ACC112 (cell line): ENCODE results near the gene C3.
"Not testable (repeated sequence)": the region's sequence is repeated elsewhere in the genome, so short reads cannot be mapped to it uniquely, and the experiment has no call there.

ENCODE experiments used
- H2AFZ ChIP-seq: fragments of 200-600 bp; sonication (generic); one replicate; pipeline ENCODE4 v1.6.0; 2017; ENCODE audit warnings: antibody characterized with exemption, low read length; ENCODE audit not compliant: unreplicated experiment
- H3K27ac ChIP-seq: fragments of 200-600 bp; sonication (generic); 2 replicates; pipeline ENCODE4 v1.5.1; 2014; ENCODE audit warnings: low read depth, mild to moderate bottlenecking, antibody characterized with exemption, low read length, moderate library complexity
- H3K27me3 ChIP-seq: fragments of 200-600 bp; sonication (generic); 2 replicates; pipeline ENCODE4 v1.6.1; 2014; ENCODE audit warnings: mild to moderate bottlenecking, antibody characterized with exemption, low read length, moderate library complexity, mixed read lengths; ENCODE audit not compliant: insufficient read depth
- H3K36me3 ChIP-seq: fragments of 200-600 bp; sonication (generic); 2 replicates; pipeline ENCODE4 v1.6.1; 2016; ENCODE audit warnings: mild to moderate bottlenecking, antibody characterized with exemption, low read length, moderate library complexity, mixed read lengths; ENCODE audit not compliant: insufficient read depth
- H3K4me1 ChIP-seq: fragments of 200-600 bp; sonication (generic); one replicate; pipeline ENCODE4 v1.6.1; 2016; ENCODE audit warnings: low read length, mixed read lengths; ENCODE audit not compliant: insufficient read depth, unreplicated experiment, control insufficient read depth
- H3K4me3 ChIP-seq: fragments of 200-600 bp; sonication (generic); 2 replicates; pipeline ENCODE4 v1.5.1; 2014; ENCODE audit warnings: mild to moderate bottlenecking, low read depth, low read length
- H3K79me2 ChIP-seq: fragments of 200-600 bp; sonication (generic); one replicate; pipeline ENCODE4 v1.6.0; 2016; ENCODE audit warnings: low read length; ENCODE audit not compliant: control insufficient read depth, unreplicated experiment, insufficient read depth

C3 gene

GRCh38 chr19:6760606-6761005, 40.2 kb upstream of the C3 start:
- no peaks in the 10 kb centered on the region for H3K79me2 ChIP-seq
- H3K4me3 ChIP-seq, result no peak overlapping the region
- no peak overlapping the region for H3K27ac ChIP-seq
- H3K36me3 ChIP-seq, result no peaks in the 10 kb centered on the region
- H3K27me3 ChIP-seq, result no peaks in the 10 kb centered on the region
- H2AFZ ChIP-seq, result no peak overlapping the region
- no peaks in the 10 kb centered on the region for H3K4me1 ChIP-seq

DNA sequence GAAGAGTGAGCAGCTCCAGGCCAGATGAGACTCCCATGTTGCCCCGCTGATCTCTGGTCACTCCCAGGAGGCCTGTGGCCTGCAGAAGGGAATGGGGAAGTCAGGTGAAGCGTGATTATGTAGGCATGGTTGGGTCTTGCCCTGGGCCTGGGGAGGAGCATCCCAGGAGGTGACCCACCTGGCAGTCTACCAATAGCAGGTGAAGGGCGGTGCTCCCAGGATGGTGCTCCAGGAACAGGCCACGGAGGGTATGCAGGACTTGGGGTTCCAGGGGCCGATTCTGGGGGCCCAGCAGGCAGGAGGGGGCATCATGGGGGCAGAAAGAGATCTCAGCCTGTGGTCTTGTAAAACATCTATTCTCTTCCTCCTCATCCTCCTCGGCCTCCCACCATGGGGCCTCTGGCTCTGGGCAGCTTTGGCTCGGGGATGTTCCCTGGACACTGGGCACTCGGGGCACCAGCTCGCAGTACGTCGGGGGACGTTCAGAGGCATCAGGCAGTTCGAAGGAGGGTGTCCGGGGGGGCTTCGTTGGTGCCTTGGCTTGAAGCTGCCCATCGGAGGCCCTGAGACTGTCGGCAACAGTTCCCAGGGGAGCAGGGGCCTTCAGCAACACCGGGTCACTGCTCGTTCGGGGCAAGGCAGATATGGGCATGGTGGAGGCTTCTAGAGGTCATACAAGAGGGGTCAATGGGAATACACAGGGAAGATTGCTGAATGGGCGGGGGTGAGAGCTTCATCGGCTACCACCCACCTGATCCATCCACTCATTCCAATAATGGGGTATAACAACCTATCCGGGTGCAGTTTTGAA, 34.4 kb upstream of the C3 start:
- Histone ChIP-seq H3K4me3 (no peak overlapping the region), H3K4me1 (no peaks in the 10 kb centered on the region), H2AFZ (no peak overlapping the region), H3K27me3 (no peaks in the 10 kb centered on the region), H3K79me2 (no peaks in the 10 kb centered on the region), H3K27ac (no peak overlapping the region), H3K36me3 (no peaks in the 10 kb centered on the region)

DNA sequence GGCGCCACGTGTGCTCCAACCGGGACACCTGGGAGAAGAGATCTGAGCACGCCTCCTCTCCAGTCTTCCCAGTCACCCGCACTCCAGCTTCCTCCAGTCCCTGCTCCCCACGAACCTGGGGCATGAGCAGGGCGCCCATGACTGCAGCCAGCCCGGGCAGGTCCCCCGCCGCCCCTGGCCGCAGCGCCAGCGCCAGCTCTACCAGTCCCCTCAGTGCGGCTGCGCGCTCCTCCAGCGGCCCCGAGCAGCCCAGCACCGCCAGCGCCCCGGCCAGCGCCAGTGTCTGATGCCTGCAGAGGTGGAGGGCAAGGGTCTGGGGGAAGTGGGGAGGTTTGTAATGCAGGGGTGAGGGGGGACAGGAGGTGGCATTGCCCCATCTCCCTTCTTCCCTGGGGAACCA, 33.7 kb upstream of the C3 start:
- H3K4me3 ChIP-seq, result no peak overlapping the region
- H3K27ac ChIP-seq, result no peak overlapping the region
- H3K27me3 ChIP-seq, result no peaks in the 10 kb centered on the region
- H3K4me1 ChIP-seq, result no peaks in the 10 kb centered on the region
- no peaks in the 10 kb centered on the region for H3K79me2 ChIP-seq
- peaks cover 3% of the 10 kb centered on the region; the same call in 1 of the 2 replicates for H3K36me3 ChIP-seq
- H2AFZ ChIP-seq, result no peak overlapping the region

GRCh38 chr19:6753178-6754031, 33.0 kb upstream of the C3 start:
- Histone ChIP-seq H3K36me3 (peaks cover 4% of the 10 kb centered on the region; the same call in 1 of the 2 replicates), H3K79me2 (no peaks in the 10 kb centered on the region), H3K4me1 (no peaks in the 10 kb centered on the region), H3K4me3 (0 out of 2 replicates have a peak overlapping the region, but pooled peaks have one; percentile 34), H3K27me3 (no peaks in the 10 kb centered on the region), H2AFZ (no peak overlapping the region), H3K27ac (no peak overlapping the region)

DNA sequence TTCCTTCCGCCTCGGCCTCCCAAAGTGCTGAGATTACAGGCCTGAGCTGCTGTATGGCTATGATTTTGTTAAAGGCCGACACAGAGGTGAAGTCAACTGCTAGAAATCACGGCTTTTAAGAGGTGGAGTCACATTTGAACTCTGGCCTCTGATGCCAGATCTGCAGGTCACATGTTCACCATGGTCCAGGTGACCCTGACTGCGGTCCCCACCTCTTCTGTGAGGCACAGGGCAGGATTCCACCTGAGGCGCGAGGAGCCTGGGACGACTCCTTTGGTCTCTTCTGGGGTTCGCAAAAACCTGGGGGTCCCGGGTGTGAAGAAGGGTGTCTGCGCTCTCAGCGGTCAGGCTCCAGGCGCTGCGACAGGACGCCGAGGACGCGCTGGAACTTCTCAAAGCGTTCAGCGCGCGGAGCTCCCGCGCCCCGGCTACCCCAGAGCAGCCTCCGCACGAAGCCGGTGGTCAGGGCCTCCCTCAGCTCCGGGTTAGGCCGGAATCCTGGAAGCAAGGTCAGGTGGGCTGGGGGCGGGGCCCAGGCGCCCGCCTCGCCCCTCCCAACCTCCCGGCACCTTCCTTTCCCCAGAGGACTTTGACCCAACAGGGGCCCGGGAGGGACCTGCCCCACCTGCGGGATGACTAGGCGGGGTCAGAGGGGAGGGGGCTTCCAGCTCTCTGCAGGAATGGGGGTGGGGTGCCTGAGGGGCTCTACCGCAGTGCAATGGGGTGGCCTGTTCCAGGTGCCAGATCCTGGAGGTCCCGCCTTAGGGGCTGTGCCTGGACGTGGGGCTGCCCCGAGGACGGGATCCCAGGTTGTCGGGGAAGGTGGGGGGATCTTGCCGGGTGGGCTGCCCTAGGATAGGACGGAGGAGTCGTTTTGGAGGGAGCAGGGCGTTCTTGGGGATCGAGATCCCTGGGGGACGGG, 32.1 kb upstream of the C3 start:
- Histone ChIP-seq H3K36me3 (peaks cover 9% of the 10 kb centered on the region), H3K4me3 (no peak overlapping the region), H3K27me3 (no peaks in the 10 kb centered on the region), H3K27ac (no peak overlapping the region), H3K4me1 (no peaks in the 10 kb centered on the region), H2AFZ (no peak overlapping the region), H3K79me2 (no peaks in the 10 kb centered on the region)

DNA sequence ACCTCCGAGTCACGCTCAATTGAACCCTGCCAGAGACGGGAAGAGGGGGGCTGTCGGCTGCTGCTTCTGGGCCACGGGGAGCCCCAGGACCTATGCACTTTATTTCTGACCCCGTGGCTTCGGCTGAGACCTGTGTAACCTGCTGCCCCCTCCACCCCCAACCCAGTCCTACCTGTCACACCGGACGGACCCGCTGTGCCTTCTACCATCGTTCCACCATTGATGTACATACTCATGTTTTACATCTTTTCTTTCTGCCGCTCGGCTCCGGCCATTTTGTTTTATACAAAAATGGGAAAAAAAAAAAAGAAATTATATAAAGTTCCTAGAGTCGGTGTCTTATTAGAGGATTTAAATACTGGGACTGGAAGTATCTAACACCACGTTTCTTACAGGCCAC, 30.7 kb upstream of the C3 start:
- no peaks in the 10 kb centered on the region for H3K4me1 ChIP-seq
- no peak overlapping the region for H3K27ac ChIP-seq
- H3K4me3 ChIP-seq, result no peak overlapping the region
- peaks cover 20% of the 10 kb centered on the region for H3K36me3 ChIP-seq
- H3K27me3 ChIP-seq, result no peaks in the 10 kb centered on the region
- peaks cover 2% of the 10 kb centered on the region for H3K79me2 ChIP-seq
- H2AFZ ChIP-seq, result no peak overlapping the region

DNA sequence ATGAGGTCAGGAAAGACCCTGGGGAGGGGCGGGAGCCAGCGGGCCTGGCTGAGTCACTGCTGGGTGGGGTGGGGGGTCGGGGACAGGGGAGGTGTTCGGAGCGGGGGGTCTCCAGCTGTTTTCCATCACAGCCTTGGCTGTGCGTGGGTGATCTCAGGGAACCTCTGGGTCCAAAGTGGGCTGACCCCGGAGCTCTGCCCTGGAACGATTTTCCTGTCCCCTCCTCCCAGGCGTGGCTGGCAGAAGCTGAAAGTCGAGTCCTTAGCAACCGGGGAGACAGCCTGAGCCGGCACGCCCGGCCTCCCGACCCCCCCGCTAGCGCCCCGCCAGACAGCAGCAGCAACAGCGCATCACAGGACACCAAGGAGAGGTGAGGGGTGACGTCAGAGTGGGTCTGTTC, 29.6 kb upstream of the C3 start:
- Histone ChIP-seq H3K4me3 (no peak overlapping the region), H3K27ac (no peak overlapping the region; the same call in 1 of the 2 replicates), H2AFZ (no peak overlapping the region), H3K79me2 (peaks cover 10% of the 10 kb centered on the region), H3K36me3 (peaks cover 27% of the 10 kb centered on the region), H3K4me1 (peaks cover 7% of the 10 kb centered on the region), H3K27me3 (no peaks in the 10 kb centered on the region)

DNA sequence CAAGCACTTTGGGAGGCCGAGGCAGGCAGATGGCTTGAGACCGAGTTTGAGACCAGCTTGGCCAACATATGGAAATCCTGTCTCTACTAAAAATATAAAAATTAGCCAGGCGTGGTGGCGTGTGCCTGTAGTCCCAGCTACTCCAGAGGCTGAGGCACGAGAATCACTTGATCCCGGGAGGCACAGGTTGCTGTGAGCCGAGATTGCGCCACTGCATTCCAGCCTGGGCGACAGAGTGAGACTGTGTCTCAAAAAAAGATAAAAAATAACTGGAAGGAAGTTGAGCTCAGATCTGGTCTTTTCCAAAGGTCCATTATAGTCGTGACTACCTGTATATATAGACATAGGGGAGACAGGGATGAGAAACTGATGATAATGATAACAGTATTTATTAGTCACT, 28.1 kb upstream of the C3 start:
- Histone ChIP-seq H3K4me1 (peaks cover 17% of the 10 kb centered on the region), H3K36me3 (peaks cover 29% of the 10 kb centered on the region), H3K79me2 (peaks cover 10% of the 10 kb centered on the region)
- H3K27me3 ChIP-seq, H3K27ac ChIP-seq, H2AFZ ChIP-seq, H3K4me3 ChIP-seq: not testable (repeated sequence)

GRCh38 chr19:6745965-6746364, 25.5 kb upstream of the C3 start:
- H3K79me2 ChIP-seq, result peaks cover 31% of the 10 kb centered on the region
- no peak overlapping the region for H3K27ac ChIP-seq
- H2AFZ ChIP-seq, result no peak overlapping the region
- no peak overlapping the region for H3K4me3 ChIP-seq
- H3K27me3 ChIP-seq, result no peaks in the 10 kb centered on the region
- H3K36me3 ChIP-seq, result peaks cover 37% of the 10 kb centered on the region
- H3K4me1 ChIP-seq, result peaks cover 20% of the 10 kb centered on the region
